Activated naive CD4-positive, alpha-beta T cell treated with Interleukin-2 at 50 U/mL for 16 hours (primary cell): ENCODE data around the gene TEAD4.

Experiments
- DNase-seq: peaks from one replicate; pipeline ENCODE4 v3.0.0-alpha.2; 2020

Gene TEAD4

DNA sequence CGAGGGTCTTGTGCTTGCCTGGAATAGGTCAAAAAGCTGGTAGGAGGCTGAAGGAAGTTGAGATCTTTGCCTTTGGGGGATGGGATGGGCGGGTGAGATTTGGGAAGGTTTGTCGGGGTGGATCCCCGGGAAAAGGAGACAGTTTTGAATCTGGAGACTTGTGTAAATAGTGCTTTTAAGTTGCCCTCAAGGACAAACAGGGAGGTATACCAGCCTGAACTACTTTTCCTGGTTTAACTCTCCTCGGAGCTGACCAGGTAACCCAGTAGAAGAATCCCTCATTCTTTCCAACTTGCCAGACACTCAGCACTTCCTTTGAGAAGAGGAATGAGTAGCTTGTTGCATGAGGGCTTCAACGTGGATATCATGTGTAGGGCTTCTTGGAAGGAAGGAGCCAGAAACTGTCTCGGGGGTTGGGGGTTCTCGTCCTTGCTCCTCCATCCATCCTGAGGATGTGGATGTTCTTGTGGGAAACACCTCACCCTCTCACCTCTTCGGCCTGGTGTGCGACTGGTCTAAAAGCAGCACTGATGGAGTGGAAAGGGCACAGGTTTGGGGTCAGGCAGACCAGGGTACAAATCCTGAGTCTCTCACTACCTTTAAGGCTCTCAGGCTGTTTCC lies 1.9 kb downstream of the TEAD4 start:
- DNase-seq: no peak

- DNase-seq: no peak
Observed at GRCh38 chr12:2961705-2962104, 2.5 kb downstream of the TEAD4 start.

GRCh38 chr12:2963154-2963759 lies 4.1 kb downstream of the TEAD4 start:
- no peak for DNase-seq

DNA sequence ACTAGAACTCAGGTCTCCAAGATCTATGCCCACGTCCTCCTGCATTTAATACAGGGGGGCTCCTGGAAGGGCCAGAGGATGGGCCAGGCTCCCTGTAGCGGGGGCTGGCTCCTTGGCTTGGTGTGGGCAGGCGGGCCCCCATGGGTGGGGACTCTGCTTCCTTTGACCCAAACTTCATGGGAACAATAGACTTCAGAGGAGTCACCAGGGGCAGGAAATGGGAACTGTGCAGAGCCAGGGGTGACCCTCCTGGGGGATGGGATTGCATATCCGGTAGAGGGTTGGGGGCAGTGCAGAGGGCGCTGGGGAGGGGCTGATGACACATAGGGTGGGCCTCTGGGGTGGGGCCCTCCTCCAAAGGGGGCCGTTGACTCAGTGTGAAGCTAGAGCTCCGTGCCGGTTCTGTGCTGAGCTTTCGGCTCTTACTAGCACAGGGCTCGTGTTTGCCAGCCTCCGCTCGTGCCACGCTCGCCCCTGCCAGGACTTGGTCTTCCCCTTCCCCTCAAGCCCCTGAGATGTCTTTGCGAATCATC lies 4.6 kb downstream of the TEAD4 start:
- DNase-seq: no peak

DNA sequence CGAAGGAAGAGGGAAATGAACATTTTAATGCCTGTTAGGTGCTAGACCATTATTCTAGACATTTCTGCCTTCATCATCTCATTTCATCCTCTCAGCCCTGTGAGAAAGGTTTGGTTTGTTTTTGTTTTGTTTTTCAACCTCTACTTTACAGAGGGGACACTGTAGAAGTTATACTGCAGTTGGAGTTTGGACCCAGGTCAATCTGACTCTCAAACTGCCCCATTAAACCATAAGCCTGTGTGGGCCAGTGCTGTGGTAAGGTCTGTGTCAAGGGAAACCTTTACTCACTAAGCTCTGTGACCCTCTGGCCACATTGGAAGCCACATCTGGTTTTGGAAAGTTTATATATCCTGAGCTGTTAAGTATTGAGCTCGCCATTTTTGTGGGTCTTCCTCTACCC lies 8.5 kb downstream of the TEAD4 start:
- no peak for DNase-seq

GRCh38 chr12:2970744-2971143 lies 11.5 kb downstream of the TEAD4 start:
- no peak for DNase-seq

GRCh38 chr12:2973566-2973965 lies 14.4 kb downstream of the TEAD4 start:
- no peak for DNase-seq

DNA sequence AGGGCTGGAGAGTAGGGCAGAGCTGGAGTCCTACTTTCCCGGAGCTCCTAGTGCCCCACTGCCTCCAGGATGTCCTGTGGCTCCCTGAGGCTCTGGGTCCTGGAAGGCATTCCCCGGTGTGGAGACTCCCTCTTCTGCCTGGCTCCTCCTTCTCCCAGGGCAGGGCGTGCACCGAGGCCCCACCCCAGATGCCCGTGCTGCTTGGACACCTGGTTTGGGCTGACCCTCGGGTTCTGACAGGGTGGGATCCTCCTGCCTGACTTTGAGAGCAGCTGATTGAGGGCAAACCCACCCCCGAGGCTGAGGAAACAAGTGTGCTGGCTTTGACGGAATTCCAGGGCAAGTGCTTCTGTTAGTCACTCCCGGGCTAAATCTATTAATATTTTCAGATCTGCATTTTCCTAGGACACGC lies 15.4 kb downstream of the TEAD4 start:
- DNase-seq: no peak

GRCh38 chr12:2976581-2976996 lies 17.4 kb downstream of the TEAD4 start:
- DNase-seq: no peak

GRCh38 chr12:2977776-2978175 lies 18.6 kb downstream of the TEAD4 start:
- no peak for DNase-seq

GRCh38 chr12:2979806-2980205 lies 20.6 kb downstream of the TEAD4 start:
- DNase-seq: no peak

- no peak for DNase-seq
Observed at GRCh38 chr12:2980630-2981029, 21.4 kb downstream of the TEAD4 start.

GRCh38 chr12:2982361-2982760 lies 23.2 kb downstream of the TEAD4 start:
- DNase-seq: no peak

GRCh38 chr12:2984249-2984648 lies 25.1 kb downstream of the TEAD4 start:
- no peak for DNase-seq

GRCh38 chr12:2984698-2985097 lies 25.5 kb downstream of the TEAD4 start:
- no peak for DNase-seq

- DNase-seq: no peak
Observed at GRCh38 chr12:2986876-2987275, 27.7 kb downstream of the TEAD4 start.

- no peak for DNase-seq
Observed at GRCh38 chr12:2988494-2988893, 29.3 kb downstream of the TEAD4 start.

DNA sequence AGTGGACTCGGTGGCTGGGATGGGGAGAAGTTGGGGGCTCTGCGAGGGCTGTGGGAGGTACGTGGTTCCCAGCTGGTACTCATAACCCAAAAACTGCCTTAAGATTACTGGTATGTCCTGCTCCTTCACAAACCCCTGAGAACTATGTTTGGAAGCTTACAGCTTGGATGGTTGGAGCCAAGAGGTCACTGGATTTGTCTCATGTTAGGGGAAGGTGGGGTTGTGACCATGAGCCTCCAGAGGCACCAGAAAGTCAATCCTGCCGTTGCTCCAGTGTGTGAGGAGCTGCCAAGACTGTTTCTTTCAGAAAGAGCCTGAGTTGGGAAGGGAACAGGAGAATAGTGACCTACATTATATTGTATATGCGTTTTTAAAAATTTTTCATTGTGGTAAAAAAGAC lies 33.5 kb downstream of the TEAD4 start:
- DNase-seq: no peak

GRCh38 chr12:2997989-2998670 lies 38.9 kb downstream of the TEAD4 start:
- no peak for DNase-seq

GRCh38 chr12:2998789-2999264 lies 39.6 kb downstream of the TEAD4 start:
- DNase-seq: no peak

GRCh38 chr12:2999265-2999841 lies 40.2 kb downstream of the TEAD4 start:
- DNase-seq: no peak

GRCh38 chr12:3000548-3001275 lies 41.5 kb downstream of the TEAD4 start:
- DNase-seq: no peak

GRCh38 chr12:3002646-3003045 lies 43.4 kb downstream of the TEAD4 start:
- DNase-seq: no peak
